ENCODE data around the gene ZBTB49. TPM values are rescaled to one million over a fixed set of nuclear protein-coding genes. Genes with fewer than 3 reads are reported as not detected.
"Not testable (repeated sequence)": the region's sequence is repeated elsewhere in the genome, so short reads cannot be mapped to it uniquely, and the experiment has no call there.

ZBTB49 gene
- total RNA-seq, 1 experiment from 2014 or later: 4.2 TPM

DNA sequence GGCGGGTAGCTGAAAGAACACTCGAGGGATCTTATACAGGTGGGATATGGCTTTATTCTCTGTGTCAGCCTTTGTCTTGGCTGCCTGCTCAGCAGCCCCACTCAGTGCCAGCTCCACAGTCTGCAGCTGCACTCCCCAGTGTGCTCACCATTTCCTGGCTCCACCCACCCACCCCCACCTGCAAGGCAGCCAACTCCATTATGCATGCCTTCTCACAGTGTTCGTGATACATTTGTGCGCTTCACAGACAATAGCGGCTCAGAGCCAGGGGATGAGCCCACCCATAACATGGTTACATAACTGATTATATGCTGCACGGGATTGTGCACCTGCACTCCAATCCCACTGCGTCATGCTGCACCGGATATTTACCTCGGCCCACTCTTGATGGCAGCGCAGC is 33.3 kb upstream of the ZBTB49 start:
- in situ Hi-C loops (cut with HindIII; ENCODE audit: low pct_unique_long_range_greater_than_20kb, low sequenced_read_pairs) (no loop called here), intact Hi-C loops (cut with micrococcal nuclease; ENCODE audit: unreplicated experiment) (no loop called here)
- TF ChIP-seq TCF7L2 (IDR thresholded peaks at IDR 0.05; ENCODE audit: low read depth, low read length): no peak
- TF ChIP-seq, protein P1, sequence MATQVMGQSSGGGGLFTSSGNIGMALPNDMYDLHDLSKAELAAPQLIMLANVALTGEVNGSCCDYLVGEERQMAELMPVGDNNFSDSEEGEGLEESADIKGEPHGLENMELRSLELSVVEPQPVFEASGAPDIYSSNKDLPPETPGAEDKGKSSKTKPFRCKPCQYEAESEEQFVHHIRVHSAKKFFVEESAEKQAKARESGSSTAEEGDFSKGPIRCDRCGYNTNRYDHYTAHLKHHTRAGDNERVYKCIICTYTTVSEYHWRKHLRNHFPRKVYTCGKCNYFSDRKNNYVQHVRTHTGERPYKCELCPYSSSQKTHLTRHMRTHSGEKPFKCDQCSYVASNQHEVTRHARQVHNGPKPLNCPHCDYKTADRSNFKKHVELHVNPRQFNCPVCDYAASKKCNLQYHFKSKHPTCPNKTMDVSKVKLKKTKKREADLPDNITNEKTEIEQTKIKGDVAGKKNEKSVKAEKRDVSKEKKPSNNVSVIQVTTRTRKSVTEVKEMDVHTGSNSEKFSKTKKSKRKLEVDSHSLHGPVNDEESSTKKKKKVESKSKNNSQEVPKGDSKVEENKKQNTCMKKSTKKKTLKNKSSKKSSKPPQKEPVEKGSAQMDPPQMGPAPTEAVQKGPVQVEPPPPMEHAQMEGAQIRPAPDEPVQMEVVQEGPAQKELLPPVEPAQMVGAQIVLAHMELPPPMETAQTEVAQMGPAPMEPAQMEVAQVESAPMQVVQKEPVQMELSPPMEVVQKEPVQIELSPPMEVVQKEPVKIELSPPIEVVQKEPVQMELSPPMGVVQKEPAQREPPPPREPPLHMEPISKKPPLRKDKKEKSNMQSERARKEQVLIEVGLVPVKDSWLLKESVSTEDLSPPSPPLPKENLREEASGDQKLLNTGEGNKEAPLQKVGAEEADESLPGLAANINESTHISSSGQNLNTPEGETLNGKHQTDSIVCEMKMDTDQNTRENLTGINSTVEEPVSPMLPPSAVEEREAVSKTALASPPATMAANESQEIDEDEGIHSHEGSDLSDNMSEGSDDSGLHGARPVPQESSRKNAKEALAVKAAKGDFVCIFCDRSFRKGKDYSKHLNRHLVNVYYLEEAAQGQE (IDR thresholded peaks at IDR 0.05; ENCODE audit: insufficient read depth in 1 of 2, low read depth in 2 of 2, low read length in 1 of 2): no peak
- TF ChIP-seq, protein P2, sequence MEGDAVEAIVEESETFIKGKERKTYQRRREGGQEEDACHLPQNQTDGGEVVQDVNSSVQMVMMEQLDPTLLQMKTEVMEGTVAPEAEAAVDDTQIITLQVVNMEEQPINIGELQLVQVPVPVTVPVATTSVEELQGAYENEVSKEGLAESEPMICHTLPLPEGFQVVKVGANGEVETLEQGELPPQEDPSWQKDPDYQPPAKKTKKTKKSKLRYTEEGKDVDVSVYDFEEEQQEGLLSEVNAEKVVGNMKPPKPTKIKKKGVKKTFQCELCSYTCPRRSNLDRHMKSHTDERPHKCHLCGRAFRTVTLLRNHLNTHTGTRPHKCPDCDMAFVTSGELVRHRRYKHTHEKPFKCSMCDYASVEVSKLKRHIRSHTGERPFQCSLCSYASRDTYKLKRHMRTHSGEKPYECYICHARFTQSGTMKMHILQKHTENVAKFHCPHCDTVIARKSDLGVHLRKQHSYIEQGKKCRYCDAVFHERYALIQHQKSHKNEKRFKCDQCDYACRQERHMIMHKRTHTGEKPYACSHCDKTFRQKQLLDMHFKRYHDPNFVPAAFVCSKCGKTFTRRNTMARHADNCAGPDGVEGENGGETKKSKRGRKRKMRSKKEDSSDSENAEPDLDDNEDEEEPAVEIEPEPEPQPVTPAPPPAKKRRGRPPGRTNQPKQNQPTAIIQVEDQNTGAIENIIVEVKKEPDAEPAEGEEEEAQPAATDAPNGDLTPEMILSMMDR (IDR thresholded peaks at IDR 0.05): no peak
- no peak for TF ChIP-seq SIN3A (IDR thresholded peaks at IDR 0.05; ENCODE audit: borderline replicate concordance, insufficient read depth, low read depth, low read length)
- no peak for TF ChIP-seq POLR2AphosphoS5 (IDR thresholded peaks at IDR 0.05; ENCODE audit: low read depth, low read length)
- DNase-seq (ENCODE audit: low read depth, low spot score) (no peak), ATAC-seq (no peak)
- no TSS peak for BruUV-seq (replicated peaks)
- Histone ChIP-seq H3K27ac (ENCODE audit: low read length) (no peak overlapping the region), H3K9me3 (ENCODE audit: control insufficient read depth, insufficient read depth, low read depth, low read length) (no peaks in the 10 kb centered on the region), H3K36me3 (ENCODE audit: control insufficient read depth, insufficient read depth, low read length) (no peaks in the 10 kb centered on the region), H3K4me3 (ENCODE audit: low read depth in 2 of 2, low read length in 2 of 2) (no peak overlapping the region), H3K4me1 (ENCODE audit: control insufficient read depth, insufficient read depth, low read length) (no peaks in the 10 kb centered on the region), H3K27me3 (ENCODE audit: control insufficient read depth, insufficient read depth, low read length) (no peaks in the 10 kb centered on the region)
- ChIA-PET CTCF (no interaction called here), POLR2A (no interaction called here)

DNA sequence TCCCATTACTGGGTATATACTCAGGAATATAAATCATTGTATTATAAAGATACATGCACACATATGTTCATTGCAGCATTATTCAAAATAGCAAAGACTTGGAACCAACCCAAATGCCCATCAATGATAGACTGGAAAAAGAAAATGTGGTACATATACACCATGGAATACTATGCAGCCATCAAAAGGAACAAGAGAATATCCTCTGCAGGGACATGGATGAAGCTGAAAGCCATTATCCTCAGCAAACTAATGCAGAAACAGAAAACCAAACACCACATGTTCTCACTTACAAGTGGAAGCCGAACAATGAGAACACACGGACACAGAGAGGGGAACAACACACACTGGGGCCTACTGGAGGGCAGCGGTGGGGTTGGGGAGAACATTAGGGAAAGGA is 32.3 kb upstream of the ZBTB49 start:
- H3K27me3 ChIP-seq (ENCODE audit: control insufficient read depth, insufficient read depth, low read length); H3K27ac ChIP-seq (ENCODE audit: low read length); CTCF ChIA-PET; H3K4me3 ChIP-seq (ENCODE audit: low read depth in 2 of 2, low read length in 2 of 2); H3K4me1 ChIP-seq (ENCODE audit: control insufficient read depth, insufficient read depth, low read length); POLR2A ChIA-PET; in situ Hi-C loops (cut with HindIII; ENCODE audit: low pct_unique_long_range_greater_than_20kb, low sequenced_read_pairs); intact Hi-C loops (cut with micrococcal nuclease; ENCODE audit: unreplicated experiment); BruUV-seq (replicated peaks); DNase-seq (ENCODE audit: low read depth, low spot score); H3K9me3 ChIP-seq (ENCODE audit: control insufficient read depth, insufficient read depth, low read depth, low read length); H3K36me3 ChIP-seq (ENCODE audit: control insufficient read depth, insufficient read depth, low read length); ATAC-seq: not testable (repeated sequence)

DNA sequence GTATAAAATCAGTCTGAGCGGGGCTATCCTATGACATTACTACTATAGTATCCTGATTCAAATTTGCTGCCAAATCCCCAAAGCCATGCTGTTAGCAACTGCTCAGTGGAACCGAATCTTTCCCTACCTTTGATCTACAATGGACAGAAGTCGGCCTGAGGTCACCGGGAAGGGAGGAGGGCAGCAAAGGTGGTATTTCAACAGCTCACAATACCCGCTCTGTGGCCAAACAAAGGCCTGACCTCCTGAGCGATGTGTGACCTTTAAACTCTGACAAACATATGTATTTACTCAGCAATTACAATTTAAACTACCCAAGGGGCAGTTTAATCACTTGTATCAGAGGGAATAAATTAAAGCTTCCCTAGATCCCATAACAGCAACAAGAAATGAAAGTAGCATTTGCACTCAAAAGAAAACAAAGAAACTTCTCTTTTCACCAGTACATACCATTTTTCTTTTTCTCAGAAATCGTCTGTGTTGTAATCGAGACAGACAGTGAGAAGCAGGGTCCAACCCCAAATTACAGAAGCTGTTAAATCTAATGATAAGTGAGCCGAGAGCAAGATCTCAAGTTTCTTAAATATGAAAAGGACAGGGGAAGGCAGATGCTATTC is 30.5 kb upstream of the ZBTB49 start:
- intact Hi-C loops (cut with micrococcal nuclease; ENCODE audit: unreplicated experiment): no loop called here
- Histone ChIP-seq H3K4me3 (ENCODE audit: low read depth in 2 of 2, low read length in 2 of 2) (no peak overlapping the region), H3K4me1 (ENCODE audit: control insufficient read depth, insufficient read depth, low read length) (no peaks in the 10 kb centered on the region), H3K27ac (ENCODE audit: low read length) (no peak overlapping the region), H3K27me3 (ENCODE audit: control insufficient read depth, insufficient read depth, low read length) (no peaks in the 10 kb centered on the region), H3K9me3 (ENCODE audit: control insufficient read depth, insufficient read depth, low read depth, low read length) (no peaks in the 10 kb centered on the region), H3K36me3 (ENCODE audit: control insufficient read depth, insufficient read depth, low read length) (no peaks in the 10 kb centered on the region)
- no TSS peak for BruUV-seq (replicated peaks)
- TF ChIP-seq POLR2AphosphoS5 (IDR thresholded peaks at IDR 0.05; ENCODE audit: low read depth, low read length): no peak
- TF ChIP-seq, protein P2 (IDR thresholded peaks at IDR 0.05): no peak
- TF ChIP-seq, protein P1 (IDR thresholded peaks at IDR 0.05; ENCODE audit: insufficient read depth in 1 of 2, low read depth in 2 of 2, low read length in 1 of 2): no peak
- ChIA-PET CTCF (no interaction called here), POLR2A (no interaction called here)
- in situ Hi-C loops (cut with HindIII; ENCODE audit: low pct_unique_long_range_greater_than_20kb, low sequenced_read_pairs): no loop called here
- DNase-seq (ENCODE audit: low read depth, low spot score) (no peak), ATAC-seq (no peak)
